Activated CD4-positive, alpha-beta T cell treated with anti-CD3 and anti-CD28 coated beads, Interleukin-2, amount 10 ng/mL, durations not matched to agents 7 days and 5 days (primary cell): ENCODE results near the gene WFDC2. TPM values are rescaled to one million over a fixed set of nuclear protein-coding genes. Genes with fewer than 3 reads are reported as not detected.
"Not testable (repeated sequence)": the region's sequence is repeated elsewhere in the genome, so short reads cannot be mapped to it uniquely, and the experiment has no call there.

Source experiments
- CTCF ChIA-PET: fragments of 350-600 bp; sonication (Branson Sonifier 250); formaldehyde crosslinking; loops from one replicate; lab custom pipeline; 2021; ENCODE audit warnings: antibody characterized with exemption; lab: Charles Lee
- POLR2A ChIA-PET: fragments of 350-600 bp; sonication (Branson Sonifier 250); formaldehyde crosslinking; loops from one replicate; lab custom pipeline; 2021; ENCODE audit warnings: antibody characterized with exemption; lab: Charles Lee
- DNase-seq: peaks from one replicate; pipeline ENCODE4 v3.0.0-alpha.2; 2020
- H3K27ac Mint-ChIP-seq: one replicate; pipeline ENCODE4 v1.8.0; 2021; ENCODE audit warnings: mild to moderate bottlenecking, moderate library complexity, mixed read lengths
- H3K27me3 Mint-ChIP-seq: one replicate; pipeline ENCODE4 v1.8.0; 2021; ENCODE audit warnings: mixed read lengths
- H3K36me3 Mint-ChIP-seq: one replicate; pipeline ENCODE4 v1.8.0; 2021; ENCODE audit warnings: low read depth, mixed read lengths
- H3K4me1 Mint-ChIP-seq: one replicate; pipeline ENCODE4 v1.8.0; 2021; ENCODE audit warnings: mixed read lengths
- H3K4me3 Mint-ChIP-seq: one replicate; pipeline ENCODE4 v1.8.0; 2021; ENCODE audit warnings: mild to moderate bottlenecking, moderate library complexity, mixed read lengths
- H3K9me3 Mint-ChIP-seq: one replicate; pipeline ENCODE4 v1.8.0; 2021; ENCODE audit warnings: mixed read lengths
- total RNA-seq, 2 experiments: library from RNA; stranded (reverse); gene quantifications; one replicate each; pipeline ENCODE4 v1.2.3, GENCODE V29; 2021

The WFDC2 gene
- total RNA-seq, 2 experiments from 2014 or later: not detected

DNA sequence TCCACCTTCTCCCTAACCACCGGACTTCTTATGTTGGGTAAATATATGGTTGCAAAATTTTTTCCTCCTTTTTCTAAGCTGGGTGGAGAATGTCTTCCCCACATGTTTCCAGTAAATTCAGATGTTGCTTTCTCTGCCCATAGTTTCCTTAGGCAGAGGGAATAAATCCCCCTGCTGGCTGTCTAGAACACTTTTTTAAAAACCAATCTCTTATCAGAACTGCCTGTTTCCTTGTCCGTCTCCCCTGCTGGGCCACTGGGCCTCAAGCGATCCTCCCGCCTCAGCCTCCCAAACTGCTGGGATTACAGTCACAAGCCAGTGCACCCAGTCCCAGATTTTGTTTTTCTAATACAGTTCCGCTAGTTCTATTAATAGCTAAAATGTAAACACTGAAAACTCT, 9.9 kb upstream of the WFDC2 start:
- CTCF ChIA-PET: interaction anchor here (1.3 kb wide), 1 partner anchor 139 kb away, joined by 4 read pairs; no protein-coding TSS in a partner anchor
- Mint-ChIP-seq H3K36me3 (no peaks in the 10 kb centered on the region), H3K27me3 (peaks cover 23% of the 10 kb centered on the region), H3K9me3 (no peaks in the 10 kb centered on the region), H3K4me3 (no peak overlapping the region), H3K27ac (no peak overlapping the region), H3K4me1 (no peaks in the 10 kb centered on the region)
- DNase-seq: no peak
- POLR2A ChIA-PET: no interaction called here

DNA sequence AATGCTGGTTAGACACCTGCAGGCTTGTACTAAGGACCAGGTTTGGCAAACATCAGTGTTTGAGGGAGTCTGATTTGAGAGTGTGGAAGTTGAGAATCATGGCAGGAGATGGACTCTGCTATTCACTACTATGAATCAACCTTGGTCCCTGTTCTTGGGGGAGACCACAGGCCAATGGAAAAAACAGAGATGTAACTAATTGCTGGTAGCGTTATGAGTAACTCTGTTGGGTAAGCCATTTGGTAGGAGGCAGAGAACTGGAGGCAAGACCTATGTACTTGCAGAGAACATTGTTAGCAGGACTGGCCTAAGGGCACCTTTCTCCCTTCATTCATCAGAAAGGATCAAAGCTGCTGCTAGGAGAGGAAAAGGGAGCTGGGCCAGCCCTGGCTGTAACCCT, 8.3 kb upstream of the WFDC2 start:
- H3K4me1 Mint-ChIP-seq: no peaks in the 10 kb centered on the region
- peaks cover 27% of the 10 kb centered on the region for H3K27me3 Mint-ChIP-seq
- CTCF ChIA-PET: interaction anchor here (0.5 to 1.0 kb wide), 2 partner anchors 11 to 345 kb away, joined by 3 read pairs; no protein-coding TSS in a partner anchor
- no peak for DNase-seq
- H3K9me3 Mint-ChIP-seq: no peaks in the 10 kb centered on the region
- H3K36me3 Mint-ChIP-seq: no peaks in the 10 kb centered on the region
- POLR2A ChIA-PET: no interaction called here
- H3K4me3 Mint-ChIP-seq: no peak overlapping the region
- H3K27ac Mint-ChIP-seq: no peak overlapping the region

DNA sequence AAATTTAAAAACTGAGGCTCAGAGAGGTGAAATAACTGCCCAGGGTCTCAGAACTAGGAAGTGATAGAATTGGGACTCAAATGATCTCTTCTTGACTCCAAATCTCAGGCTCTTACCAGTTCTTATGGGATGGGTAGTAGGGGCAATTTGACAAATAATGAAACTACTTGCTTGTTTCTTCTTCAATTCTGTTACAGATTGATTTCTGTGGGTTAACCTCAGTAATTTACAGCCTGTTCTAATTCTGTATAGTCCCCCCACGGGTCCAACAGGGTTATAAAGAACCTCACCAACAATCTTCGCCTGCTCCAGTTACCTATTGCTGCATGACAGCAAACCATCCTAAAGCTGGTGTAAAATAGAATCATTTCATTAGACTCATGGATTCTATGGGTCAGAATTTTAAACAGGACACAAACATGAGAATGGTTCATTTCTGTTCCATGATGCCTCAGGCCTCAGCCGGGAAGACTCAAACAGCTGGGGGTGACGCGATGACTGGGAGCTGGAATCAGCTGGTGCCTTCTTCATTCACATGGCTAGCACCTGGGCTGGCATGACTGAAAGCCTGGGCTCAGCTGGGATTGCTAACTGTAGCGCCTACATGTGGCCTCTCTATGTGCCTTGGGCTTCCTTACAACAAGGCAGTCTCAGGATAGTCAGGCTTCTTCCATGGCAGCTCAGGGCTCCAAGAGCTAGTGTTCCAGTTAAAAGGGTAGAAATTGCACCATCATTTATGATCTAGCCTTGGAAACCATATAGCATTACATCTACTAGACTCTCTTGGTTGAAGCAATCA, 6.6 kb upstream of the WFDC2 start:
- Mint-ChIP-seq H3K27ac (no peak overlapping the region), H3K27me3 (peaks cover 37% of the 10 kb centered on the region), H3K9me3 (no peaks in the 10 kb centered on the region), H3K36me3 (no peaks in the 10 kb centered on the region), H3K4me1 (no peaks in the 10 kb centered on the region), H3K4me3 (no peak overlapping the region)
- DNase-seq: no peak
- CTCF ChIA-PET: interaction anchor here (1.1 kb wide), 1 partner anchor 56 kb away, joined by 3 read pairs; no protein-coding TSS in a partner anchor
- POLR2A ChIA-PET: no interaction called here

DNA sequence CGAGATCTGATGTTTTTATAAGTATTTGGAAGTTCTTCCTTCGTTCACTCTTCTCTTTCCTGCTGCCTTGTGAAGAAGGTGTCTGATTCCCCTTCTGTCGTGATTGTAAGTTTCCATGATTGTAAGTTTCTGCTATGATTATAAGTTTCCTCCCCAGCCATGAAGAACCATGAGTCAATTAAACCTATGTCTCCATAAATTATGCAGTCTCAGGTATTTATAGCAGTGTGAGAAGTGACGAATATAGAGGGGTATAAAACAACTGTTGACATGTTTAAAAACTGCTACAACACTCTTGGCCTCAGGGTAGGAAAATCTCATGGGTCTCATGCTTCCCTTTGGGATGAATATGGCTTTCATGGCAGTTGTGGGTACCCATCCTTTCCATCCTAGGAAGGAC, 5.8 kb upstream of the WFDC2 start:
- no peak overlapping the region for H3K27ac Mint-ChIP-seq
- no peaks in the 10 kb centered on the region for H3K36me3 Mint-ChIP-seq
- POLR2A ChIA-PET: no interaction called here
- no peak overlapping the region for H3K4me3 Mint-ChIP-seq
- H3K27me3 Mint-ChIP-seq: peaks cover 43% of the 10 kb centered on the region
- no peaks in the 10 kb centered on the region for H3K9me3 Mint-ChIP-seq
- H3K4me1 Mint-ChIP-seq: no peaks in the 10 kb centered on the region
- CTCF ChIA-PET: interaction anchor here (1.9 kb wide), 1 partner anchor 90 kb away, joined by 6 read pairs; no protein-coding TSS in a partner anchor
- no peak for DNase-seq

DNA sequence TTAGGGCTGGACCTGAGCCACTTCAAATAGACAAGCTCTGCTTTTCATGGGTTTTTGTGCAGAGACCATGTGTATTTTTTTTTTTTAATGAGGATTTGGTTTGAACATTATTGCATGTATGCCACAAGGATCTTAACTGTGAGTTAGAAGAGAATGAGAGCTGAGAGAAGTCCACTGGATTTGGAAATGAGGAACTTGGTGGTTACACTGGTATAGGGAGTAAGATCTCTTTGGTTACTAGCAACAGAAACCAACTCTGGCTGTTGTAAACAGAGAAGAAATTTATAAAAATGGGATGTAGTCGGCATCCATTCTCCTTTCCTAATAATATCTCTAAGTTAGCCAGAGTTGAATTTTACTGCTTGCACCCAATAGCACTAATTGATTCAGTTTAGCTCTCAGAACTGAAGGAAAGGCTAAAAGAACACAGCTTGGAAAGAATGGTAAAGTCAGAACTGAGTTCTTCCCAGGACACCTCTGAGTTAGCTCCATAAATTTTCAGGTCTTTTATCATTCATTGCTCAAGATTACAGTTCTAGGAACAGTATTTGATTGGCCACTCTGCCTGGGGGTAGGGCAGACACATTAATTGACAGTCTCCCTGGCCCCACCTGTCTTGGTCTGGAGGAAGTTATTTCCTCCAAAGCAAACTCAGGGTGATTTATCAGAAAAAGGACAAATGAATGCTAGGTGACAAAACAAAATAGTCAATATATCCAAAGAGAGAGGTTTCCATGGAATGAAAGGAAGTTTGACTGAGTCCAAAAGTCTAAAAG, 3.9 kb upstream of the WFDC2 start:
- H3K4me3 Mint-ChIP-seq: no peak overlapping the region
- no peak overlapping the region for H3K27ac Mint-ChIP-seq
- no peaks in the 10 kb centered on the region for H3K9me3 Mint-ChIP-seq
- CTCF ChIA-PET: interaction anchor here (1.2 to 1.9 kb wide), 4 partner anchors 9 to 306 kb away, joined by 3 to 6 read pairs (median 4); no protein-coding TSS in a partner anchor
- peaks cover 3% of the 10 kb centered on the region for H3K4me1 Mint-ChIP-seq
- no peak for DNase-seq
- H3K36me3 Mint-ChIP-seq: no peaks in the 10 kb centered on the region
- POLR2A ChIA-PET: interaction anchor here (0.6 kb wide), 1 partner anchor 148 kb away, joined by 3 read pairs; no protein-coding TSS in a partner anchor
- H3K27me3 Mint-ChIP-seq: peaks cover 49% of the 10 kb centered on the region

DNA sequence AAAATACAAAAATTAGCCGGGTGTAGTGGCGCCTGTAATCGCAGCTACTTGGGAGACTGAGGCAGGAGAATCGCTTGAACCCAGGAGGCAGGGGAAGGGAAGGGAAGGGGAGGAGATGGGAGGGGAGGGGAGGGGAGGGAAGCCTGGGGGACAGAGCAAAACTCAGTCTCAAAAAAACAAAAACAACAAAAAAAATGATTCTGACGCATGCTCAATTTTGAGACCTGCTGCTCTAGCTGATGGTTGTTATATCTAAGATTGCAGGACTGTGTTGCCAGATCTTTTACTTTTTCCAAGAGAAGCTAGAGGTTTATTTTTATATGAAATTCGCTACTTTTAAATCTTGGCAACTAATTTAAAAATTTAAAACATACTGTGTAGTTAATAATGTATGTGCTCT, 2.4 kb upstream of the WFDC2 start:
- no peak for DNase-seq
- Mint-ChIP-seq H3K9me3 (no peaks in the 10 kb centered on the region), H3K4me1 (peaks cover 3% of the 10 kb centered on the region), H3K27ac (no peak overlapping the region), H3K36me3 (no peaks in the 10 kb centered on the region), H3K4me3 (no peak overlapping the region), H3K27me3 (peaks cover 57% of the 10 kb centered on the region)
- ChIA-PET CTCF (interaction anchor here (1.6 kb wide), 1 partner anchor 18 kb away, joined by 4 read pairs; no protein-coding TSS in a partner anchor), POLR2A (no interaction called here)

DNA sequence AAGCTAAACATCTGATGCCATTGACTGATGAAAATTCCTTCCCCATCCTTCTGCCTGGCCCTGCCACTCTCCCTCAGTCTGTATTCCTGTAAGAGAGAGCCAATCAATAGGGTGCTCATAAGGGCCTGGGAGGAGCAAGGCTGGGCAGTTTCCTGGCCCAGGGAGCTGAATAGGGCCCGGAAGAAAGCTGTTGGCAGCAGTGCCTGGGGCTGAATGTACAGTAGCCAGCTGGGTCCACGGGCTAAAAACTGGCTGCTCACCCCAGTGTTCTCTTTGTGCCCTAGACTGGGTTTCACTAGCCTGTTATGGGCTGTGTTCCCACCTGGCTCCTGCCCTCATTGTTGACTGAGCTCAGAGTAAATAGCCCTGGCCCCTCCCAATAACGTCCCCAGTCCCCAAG, 1.7 kb upstream of the WFDC2 start:
- Mint-ChIP-seq H3K27me3 (peaks cover 55% of the 10 kb centered on the region), H3K9me3 (no peaks in the 10 kb centered on the region), H3K36me3 (no peaks in the 10 kb centered on the region), H3K4me3 (no peak overlapping the region), H3K27ac (no peak overlapping the region), H3K4me1 (peaks cover 3% of the 10 kb centered on the region)
- POLR2A ChIA-PET: no interaction called here
- CTCF ChIA-PET: interaction anchor here (1.0 to 1.6 kb wide), 2 partner anchors 11 to 18 kb away, joined by 4 to 5 read pairs; no protein-coding TSS in a partner anchor
- DNase-seq: no peak

DNA sequence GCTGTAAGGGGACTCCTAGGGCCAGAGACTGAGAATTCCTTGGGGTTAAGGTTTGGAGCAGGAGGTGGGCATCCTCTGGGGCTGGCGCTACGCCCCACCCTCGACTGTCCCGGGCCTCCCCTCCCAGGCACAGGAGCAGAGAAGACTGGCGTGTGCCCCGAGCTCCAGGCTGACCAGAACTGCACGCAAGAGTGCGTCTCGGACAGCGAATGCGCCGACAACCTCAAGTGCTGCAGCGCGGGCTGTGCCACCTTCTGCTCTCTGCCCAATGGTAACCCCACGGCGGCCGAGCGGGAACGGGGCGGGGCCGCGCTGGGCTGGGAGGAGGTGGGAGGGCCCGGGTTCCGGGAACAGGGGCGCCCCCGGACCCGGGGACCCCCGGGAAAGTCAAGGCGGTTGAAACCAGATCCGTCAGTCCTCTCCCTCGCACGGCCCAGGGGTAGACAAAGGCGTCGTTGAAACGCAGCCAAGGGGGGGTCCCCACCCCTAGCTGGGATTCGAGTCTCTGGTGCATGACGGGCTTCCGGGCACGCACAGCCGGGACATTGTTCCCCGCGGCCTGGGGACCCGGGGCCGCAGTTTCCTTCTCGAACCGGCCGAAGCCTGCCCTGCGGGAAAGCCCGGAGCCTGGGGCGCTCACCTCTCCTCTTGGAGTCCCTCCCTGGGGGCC, 844 bp downstream of the WFDC2 start:
- POLR2A ChIA-PET: no interaction called here

DNA sequence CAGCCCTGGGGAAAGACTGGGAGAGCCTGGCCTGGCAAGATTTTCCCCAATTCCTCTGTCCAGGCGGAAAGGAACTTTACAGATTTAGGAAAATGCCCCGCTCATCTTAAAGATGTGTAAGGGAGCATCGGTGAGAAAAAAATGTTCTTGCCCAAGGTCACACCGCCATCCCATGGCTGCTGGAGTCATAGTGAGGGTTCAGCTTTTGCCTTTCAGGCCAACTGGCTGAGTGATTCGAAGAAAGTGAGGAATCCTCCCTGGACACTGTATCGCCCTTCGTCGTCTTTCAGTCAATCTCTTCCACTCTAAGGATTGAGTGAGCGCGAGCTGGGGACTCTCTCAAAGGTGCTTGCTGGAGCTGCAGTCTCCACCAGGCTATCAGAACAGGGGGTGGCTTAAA, 1.4 kb downstream of the WFDC2 start:
- H3K4me3 Mint-ChIP-seq: no peak overlapping the region
- no peaks in the 10 kb centered on the region for H3K9me3 Mint-ChIP-seq
- H3K27ac Mint-ChIP-seq: no peak overlapping the region
- H3K36me3 Mint-ChIP-seq: no peaks in the 10 kb centered on the region
- ChIA-PET POLR2A (no interaction called here), CTCF (interaction anchor here (0.6 kb wide), 1 partner anchor 599 kb away, joined by 3 read pairs; no protein-coding TSS in a partner anchor)
- peaks cover 54% of the 10 kb centered on the region for H3K27me3 Mint-ChIP-seq
- H3K4me1 Mint-ChIP-seq: peaks cover 3% of the 10 kb centered on the region
- DNase-seq: no peak

More for the DNA sequence above, 844 bp downstream of the WFDC2 start:
- peaks cover 55% of the 10 kb centered on the region for H3K27me3 Mint-ChIP-seq
- no peak overlapping the region for H3K4me3 Mint-ChIP-seq
- no peaks in the 10 kb centered on the region for H3K36me3 Mint-ChIP-seq
- CTCF ChIA-PET: interaction anchor here (0.6 to 1.1 kb wide), 3 partner anchors 27 to 599 kb away, joined by 3 read pairs; no protein-coding TSS in a partner anchor
- no peaks in the 10 kb centered on the region for H3K9me3 Mint-ChIP-seq
- no peak overlapping the region for H3K27ac Mint-ChIP-seq
- peaks cover 3% of the 10 kb centered on the region for H3K4me1 Mint-ChIP-seq
- DNase-seq: no peak

DNA sequence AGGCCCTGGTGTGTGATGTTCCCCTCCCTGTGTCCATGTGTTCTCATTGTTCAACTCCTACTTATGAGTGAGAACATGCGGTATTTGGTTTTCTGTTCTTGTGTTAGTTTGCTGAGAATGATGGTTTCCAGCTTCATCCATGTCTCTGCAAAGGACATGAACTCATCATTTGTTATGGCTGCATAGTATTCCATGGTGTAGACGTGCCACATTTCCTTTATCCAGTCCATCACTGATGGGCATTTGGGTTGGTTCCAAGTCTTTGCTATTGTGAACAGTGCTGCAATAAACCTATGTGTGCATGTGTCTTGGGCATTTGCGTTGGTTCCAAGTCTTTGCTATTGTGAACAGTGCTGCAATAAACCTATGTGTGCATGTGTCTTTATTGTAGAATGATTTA, 2.7 kb downstream of the WFDC2 start:
- peaks cover 43% of the 10 kb centered on the region for H3K27me3 Mint-ChIP-seq
- H3K36me3 Mint-ChIP-seq, POLR2A ChIA-PET, H3K27ac Mint-ChIP-seq, CTCF ChIA-PET, H3K4me1 Mint-ChIP-seq, H3K4me3 Mint-ChIP-seq, DNase-seq, H3K9me3 Mint-ChIP-seq: not testable (repeated sequence)

DNA sequence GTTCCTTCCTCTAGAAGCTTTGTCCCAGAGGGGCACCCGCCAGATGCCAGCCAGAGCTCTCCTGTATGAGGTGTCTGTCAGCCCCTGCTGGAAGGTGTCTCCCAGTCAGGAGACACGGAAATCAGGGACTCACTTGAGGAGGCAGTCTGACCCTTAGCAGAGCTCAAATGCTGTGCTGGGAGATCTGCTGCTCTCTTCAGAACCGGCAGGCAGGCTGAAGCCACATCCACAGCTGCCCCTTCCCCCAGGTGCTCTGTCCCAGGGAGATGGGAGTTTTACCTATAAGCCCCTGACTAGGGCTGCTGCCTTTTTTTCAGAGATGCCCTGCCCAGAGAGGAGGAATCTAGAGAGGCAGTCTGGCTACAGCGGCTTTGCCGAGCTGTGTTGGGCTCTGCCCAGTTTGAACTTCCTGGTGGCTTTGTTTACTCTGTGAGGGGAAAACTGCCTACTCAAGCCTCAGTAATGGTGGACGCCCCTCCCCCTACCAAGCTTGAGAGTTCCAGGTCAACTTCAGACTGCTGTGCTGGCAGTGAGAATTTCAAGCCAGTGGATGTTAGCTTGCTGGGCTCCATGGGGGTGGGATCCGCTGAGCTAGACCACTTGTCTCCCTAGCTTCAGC, 8.1 kb downstream of the WFDC2 start:
- H3K4me1 Mint-ChIP-seq, H3K4me3 Mint-ChIP-seq, H3K27ac Mint-ChIP-seq, H3K36me3 Mint-ChIP-seq, DNase-seq, CTCF ChIA-PET, H3K9me3 Mint-ChIP-seq, POLR2A ChIA-PET: not testable (repeated sequence)
- H3K27me3 Mint-ChIP-seq: peaks cover 13% of the 10 kb centered on the region

DNA sequence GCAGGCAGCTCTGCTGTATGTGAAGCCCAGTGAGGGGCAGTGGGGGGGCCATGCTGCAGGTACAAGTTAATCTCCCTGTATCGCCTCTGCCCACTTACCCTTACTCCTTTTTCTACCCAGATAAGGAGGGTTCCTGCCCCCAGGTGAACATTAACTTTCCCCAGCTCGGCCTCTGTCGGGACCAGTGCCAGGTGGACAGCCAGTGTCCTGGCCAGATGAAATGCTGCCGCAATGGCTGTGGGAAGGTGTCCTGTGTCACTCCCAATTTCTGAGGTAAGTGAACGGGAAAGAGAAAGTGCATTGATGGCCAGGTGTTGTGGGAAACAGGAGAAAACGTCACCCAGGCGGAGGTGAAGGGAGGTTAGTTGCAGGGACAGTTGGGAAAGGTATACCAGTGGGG, 10.3 kb downstream of the WFDC2 start:
- no peak overlapping the region for H3K4me3 Mint-ChIP-seq
- H3K27ac Mint-ChIP-seq: no peak overlapping the region
- ChIA-PET POLR2A (no interaction called here), CTCF (interaction anchor here (1.5 to 1.6 kb wide), 2 partner anchors 12 to 189 kb away, joined by 3 to 5 read pairs; no protein-coding TSS in a partner anchor)
- no peaks in the 10 kb centered on the region for H3K36me3 Mint-ChIP-seq
- DNase-seq: no peak
- no peaks in the 10 kb centered on the region for H3K4me1 Mint-ChIP-seq
- H3K27me3 Mint-ChIP-seq: peaks cover 24% of the 10 kb centered on the region
- no peaks in the 10 kb centered on the region for H3K9me3 Mint-ChIP-seq
